ENCODE results near the gene SPATA13. TPM values are rescaled to one million over a fixed set of nuclear protein-coding genes. Genes with fewer than 3 reads are reported as not detected.

The SPATA13 gene
- total and polyA plus RNA-seq, 5 donors from 2014 or later = 80.9 to 115 (median 87.9) TPM

GRCh38 chr13:24168979-24169378 is 8.5 kb downstream of the SPATA13 start:
- no peak overlapping the region for H3K4me3 Mint-ChIP-seq
- H3K27ac Mint-ChIP-seq = no peak overlapping the region
- H3K27me3 Mint-ChIP-seq = no peaks in the 10 kb centered on the region
- Histone ChIP-seq H3K36me3 (ENCODE audit: control insufficient read depth, insufficient read depth, low read length) (peaks cover 4% of the 10 kb centered on the region), H3K27me3 (ENCODE audit: control insufficient read depth, insufficient read depth, low read length) (no peaks in the 10 kb centered on the region), H3K4me1 (ENCODE audit: control insufficient read depth, insufficient read depth, low read length, poor library complexity, severe bottlenecking) (no peaks in the 10 kb centered on the region), H3K27ac (ENCODE audit: insufficient read depth, low read length, poor library complexity, severe bottlenecking) (no peak overlapping the region), H3K9me3 (ENCODE audit: control insufficient read depth in 2 of 2, low read length in 2 of 2) (no peaks in the 10 kb centered on the region), H3K4me3 (ENCODE audit: low read depth, low read length) (no peak overlapping the region)
- ATAC-seq (ENCODE audit: low read depth in 2 of 2) = no peak
- H3K36me3 Mint-ChIP-seq = peaks cover 9% of the 10 kb centered on the region
- peaks cover 0 to 2% (median 0%) of the 10 kb centered on the region in 7 donors for H3K9me3 Mint-ChIP-seq
- DNase-seq = no peak
- peaks cover 4 to 31% (median 11%) of the 10 kb centered on the region in 4 donors for H3K4me1 Mint-ChIP-seq

GRCh38 chr13:24172071-24172470 is 11.6 kb downstream of the SPATA13 start:
- peaks cover 4 to 34% (median 13%) of the 10 kb centered on the region in 4 donors for H3K4me1 Mint-ChIP-seq
- no peak overlapping the region for H3K27ac ChIP-seq (ENCODE audit: insufficient read depth, low read length, poor library complexity, severe bottlenecking)
- peaks cover 6% of the 10 kb centered on the region for H3K36me3 Mint-ChIP-seq
- no peaks in the 10 kb centered on the region for H3K9me3 ChIP-seq (ENCODE audit: control insufficient read depth in 2 of 2, low read length in 2 of 2)
- H3K27ac Mint-ChIP-seq = no peak overlapping the region
- ATAC-seq (ENCODE audit: low read depth in 2 of 2) (no peak), DNase-seq (no peak)
- H3K4me1 ChIP-seq (ENCODE audit: control insufficient read depth, insufficient read depth, low read length, poor library complexity, severe bottlenecking) = peaks cover 4% of the 10 kb centered on the region
- H3K27me3 ChIP-seq (ENCODE audit: control insufficient read depth, insufficient read depth, low read length) = no peaks in the 10 kb centered on the region
- no peaks in the 10 kb centered on the region for H3K27me3 Mint-ChIP-seq
- no peak overlapping the region for H3K4me3 ChIP-seq (ENCODE audit: low read depth, low read length)
- peaks cover 0 to 2% (median 0%) of the 10 kb centered on the region in 7 donors for H3K9me3 Mint-ChIP-seq
- no peak overlapping the region for H3K4me3 Mint-ChIP-seq
- H3K36me3 ChIP-seq (ENCODE audit: control insufficient read depth, insufficient read depth, low read length) = no peaks in the 10 kb centered on the region

- ATAC-seq (ENCODE audit: low read depth in 2 of 2) (no peak), DNase-seq (peak in 1 of 3 donors; percentile 17)
- no peaks in the 10 kb centered on the region for H3K36me3 ChIP-seq (ENCODE audit: control insufficient read depth, insufficient read depth, low read length)
- H3K4me1 Mint-ChIP-seq = peaks cover 4 to 32% (median 13%) of the 10 kb centered on the region in 4 donors
- peak overlapping the region in 1 of 4 donors; percentile 56 for H3K4me3 Mint-ChIP-seq
- no peaks in the 10 kb centered on the region for H3K27me3 Mint-ChIP-seq
- no peaks in the 10 kb centered on the region for H3K27me3 ChIP-seq (ENCODE audit: control insufficient read depth, insufficient read depth, low read length)
- no peaks in the 10 kb centered on the region for H3K9me3 ChIP-seq (ENCODE audit: control insufficient read depth in 2 of 2, low read length in 2 of 2)
- no peak overlapping the region for H3K27ac ChIP-seq (ENCODE audit: insufficient read depth, low read length, poor library complexity, severe bottlenecking)
- H3K4me1 ChIP-seq (ENCODE audit: control insufficient read depth, insufficient read depth, low read length, poor library complexity, severe bottlenecking) = peaks cover 4% of the 10 kb centered on the region
- H3K27ac Mint-ChIP-seq = no peak overlapping the region
- peaks cover 0 to 2% (median 0%) of the 10 kb centered on the region in 7 donors for H3K9me3 Mint-ChIP-seq
- H3K4me3 ChIP-seq (ENCODE audit: low read depth, low read length) = peak overlapping the region; percentile 10
- H3K36me3 Mint-ChIP-seq = no peaks in the 10 kb centered on the region
These were observed 13.3 kb downstream of the SPATA13 start for GRCh38 chr13:24173795-24174194.

GRCh38 chr13:24175847-24176246 is 15.3 kb downstream of the SPATA13 start:
- Histone ChIP-seq H3K27ac (ENCODE audit: insufficient read depth, low read length, poor library complexity, severe bottlenecking) (no peak overlapping the region), H3K9me3 (ENCODE audit: control insufficient read depth in 2 of 2, low read length in 2 of 2) (no peaks in the 10 kb centered on the region), H3K4me3 (ENCODE audit: low read depth, low read length) (no peak overlapping the region), H3K4me1 (ENCODE audit: control insufficient read depth, insufficient read depth, low read length, poor library complexity, severe bottlenecking) (peaks cover 4% of the 10 kb centered on the region), H3K27me3 (ENCODE audit: control insufficient read depth, insufficient read depth, low read length) (no peaks in the 10 kb centered on the region), H3K36me3 (ENCODE audit: control insufficient read depth, insufficient read depth, low read length) (no peaks in the 10 kb centered on the region)
- Mint-ChIP-seq H3K9me3 (peaks cover 0 to 4% (median 0%) of the 10 kb centered on the region in 7 donors), H3K27ac (no peak overlapping the region), H3K4me1 (peaks cover 4 to 35% (median 10%) of the 10 kb centered on the region in 4 donors), H3K36me3 (no peaks in the 10 kb centered on the region), H3K27me3 (no peaks in the 10 kb centered on the region), H3K4me3 (no peak overlapping the region)
- no peak for ATAC-seq (ENCODE audit: low read depth in 2 of 2)
- no peak for DNase-seq

GRCh38 chr13:24176351-24177101 is 16.0 kb downstream of the SPATA13 start:
- Histone ChIP-seq H3K4me3 (ENCODE audit: low read depth, low read length) (no peak overlapping the region), H3K4me1 (ENCODE audit: control insufficient read depth, insufficient read depth, low read length, poor library complexity, severe bottlenecking) (peaks cover 4% of the 10 kb centered on the region), H3K9me3 (ENCODE audit: control insufficient read depth in 2 of 2, low read length in 2 of 2) (no peaks in the 10 kb centered on the region), H3K27me3 (ENCODE audit: control insufficient read depth, insufficient read depth, low read length) (no peaks in the 10 kb centered on the region), H3K36me3 (ENCODE audit: control insufficient read depth, insufficient read depth, low read length) (no peaks in the 10 kb centered on the region), H3K27ac (ENCODE audit: insufficient read depth, low read length, poor library complexity, severe bottlenecking) (no peak overlapping the region)
- no peak for DNase-seq
- H3K9me3 Mint-ChIP-seq = peaks cover 0 to 4% (median 0%) of the 10 kb centered on the region in 7 donors
- no peak overlapping the region for H3K27ac Mint-ChIP-seq
- H3K36me3 Mint-ChIP-seq = no peaks in the 10 kb centered on the region
- ATAC-seq (ENCODE audit: low read depth in 2 of 2) = no peak
- H3K4me3 Mint-ChIP-seq = no peak overlapping the region
- H3K27me3 Mint-ChIP-seq = no peaks in the 10 kb centered on the region
- H3K4me1 Mint-ChIP-seq = peaks cover 4 to 35% (median 10%) of the 10 kb centered on the region in 4 donors

- H3K36me3 Mint-ChIP-seq = no peaks in the 10 kb centered on the region
- peaks cover 0 to 26% (median 17%) of the 10 kb centered on the region in 4 donors for H3K4me1 Mint-ChIP-seq
- H3K27ac Mint-ChIP-seq = no peak overlapping the region
- H3K9me3 Mint-ChIP-seq = peaks cover 0 to 8% (median 1%) of the 10 kb centered on the region in 7 donors
- Histone ChIP-seq H3K4me1 (ENCODE audit: control insufficient read depth, insufficient read depth, low read length, poor library complexity, severe bottlenecking) (peaks cover 4% of the 10 kb centered on the region), H3K27me3 (ENCODE audit: control insufficient read depth, insufficient read depth, low read length) (no peaks in the 10 kb centered on the region), H3K36me3 (ENCODE audit: control insufficient read depth, insufficient read depth, low read length) (no peaks in the 10 kb centered on the region), H3K27ac (ENCODE audit: insufficient read depth, low read length, poor library complexity, severe bottlenecking) (no peak overlapping the region), H3K4me3 (ENCODE audit: low read depth, low read length) (no peak overlapping the region), H3K9me3 (ENCODE audit: control insufficient read depth in 2 of 2, low read length in 2 of 2) (peaks cover 0 to 6% of the 10 kb centered on the region in 2 experiments)
- ATAC-seq (ENCODE audit: low read depth in 2 of 2) = no peak
- H3K4me3 Mint-ChIP-seq = no peak overlapping the region
- DNase-seq = no peak
- H3K27me3 Mint-ChIP-seq = no peaks in the 10 kb centered on the region
These were observed 18.4 kb downstream of the SPATA13 start for GRCh38 chr13:24178847-24179485.

GRCh38 chr13:24179486-24179850 is 18.9 kb downstream of the SPATA13 start:
- Histone ChIP-seq H3K27me3 (ENCODE audit: control insufficient read depth, insufficient read depth, low read length) (no peaks in the 10 kb centered on the region), H3K4me1 (ENCODE audit: control insufficient read depth, insufficient read depth, low read length, poor library complexity, severe bottlenecking) (no peaks in the 10 kb centered on the region), H3K27ac (ENCODE audit: insufficient read depth, low read length, poor library complexity, severe bottlenecking) (no peak overlapping the region), H3K36me3 (ENCODE audit: control insufficient read depth, insufficient read depth, low read length) (no peaks in the 10 kb centered on the region), H3K4me3 (ENCODE audit: low read depth, low read length) (no peak overlapping the region), H3K9me3 (ENCODE audit: control insufficient read depth in 2 of 2, low read length in 2 of 2) (peaks cover 0 to 6% of the 10 kb centered on the region in 2 experiments)
- Mint-ChIP-seq H3K27me3 (no peaks in the 10 kb centered on the region), H3K36me3 (no peaks in the 10 kb centered on the region), H3K9me3 (peaks cover 0 to 8% (median 1%) of the 10 kb centered on the region in 7 donors), H3K4me3 (no peak overlapping the region), H3K27ac (no peak overlapping the region), H3K4me1 (peaks cover 0 to 23% (median 14%) of the 10 kb centered on the region in 4 donors)
- ATAC-seq (ENCODE audit: low read depth in 2 of 2) = no peak
- no peak for DNase-seq
